Measurements from ENCODE around the gene OGN. TPM values are rescaled to one million over a fixed set of nuclear protein-coding genes. Genes with fewer than 3 reads are reported as not detected.

The OGN gene
- total RNA-seq, 3 donors from 2014 or later, result 2.1 to 28.3 (median 6.6) TPM

DNA sequence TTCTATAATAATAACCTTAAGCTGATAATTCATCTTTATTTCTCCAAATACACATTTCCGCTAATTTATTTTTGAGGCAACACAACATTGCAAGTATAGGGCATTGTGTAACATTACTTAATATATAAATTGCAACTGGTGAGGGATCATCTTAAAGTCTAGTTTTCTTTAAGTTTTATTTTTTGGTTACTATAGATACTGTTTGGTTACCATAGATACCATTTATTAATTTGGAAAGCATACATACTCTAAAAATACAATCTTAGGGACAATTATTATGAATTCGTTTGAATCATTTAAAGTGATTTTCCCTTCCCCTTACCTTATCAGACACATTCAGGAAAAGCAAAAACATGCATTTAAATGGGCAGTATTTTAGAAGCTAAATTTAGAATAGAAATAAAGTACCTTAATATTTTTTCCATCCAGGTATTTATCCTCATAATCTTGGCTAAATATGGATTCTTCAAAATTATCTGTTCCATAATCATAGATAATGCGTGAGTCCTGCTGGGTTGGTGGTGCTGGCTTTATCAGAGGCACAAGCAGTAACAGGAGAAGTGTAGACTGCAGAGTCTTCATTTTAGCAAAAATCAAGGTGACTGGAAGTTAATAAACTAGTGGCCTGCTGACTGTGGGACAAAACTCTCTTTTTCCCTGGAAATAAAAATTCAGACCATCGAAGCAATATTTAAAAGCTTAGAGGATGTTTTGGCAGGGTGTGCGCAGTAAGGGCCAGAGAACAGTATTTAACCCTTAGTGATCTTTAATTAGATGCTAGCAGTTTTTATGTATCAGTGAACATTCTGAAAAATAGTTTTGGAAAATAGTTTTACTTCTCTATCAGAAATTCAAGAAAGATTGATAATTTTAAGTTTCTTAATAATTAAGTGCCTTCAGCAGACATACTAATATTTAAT is 1.3 kb downstream of the OGN start:
- Histone ChIP-seq H3K36me3 (ENCODE audit: low read depth) (no peaks in the 10 kb centered on the region), H3K4me3 (no peak overlapping the region), H3K4me1 (ENCODE audit: low read depth) (no peaks in the 10 kb centered on the region), H3K9me3 (no peaks in the 10 kb centered on the region)
- TF ChIP-seq, protein P1, sequence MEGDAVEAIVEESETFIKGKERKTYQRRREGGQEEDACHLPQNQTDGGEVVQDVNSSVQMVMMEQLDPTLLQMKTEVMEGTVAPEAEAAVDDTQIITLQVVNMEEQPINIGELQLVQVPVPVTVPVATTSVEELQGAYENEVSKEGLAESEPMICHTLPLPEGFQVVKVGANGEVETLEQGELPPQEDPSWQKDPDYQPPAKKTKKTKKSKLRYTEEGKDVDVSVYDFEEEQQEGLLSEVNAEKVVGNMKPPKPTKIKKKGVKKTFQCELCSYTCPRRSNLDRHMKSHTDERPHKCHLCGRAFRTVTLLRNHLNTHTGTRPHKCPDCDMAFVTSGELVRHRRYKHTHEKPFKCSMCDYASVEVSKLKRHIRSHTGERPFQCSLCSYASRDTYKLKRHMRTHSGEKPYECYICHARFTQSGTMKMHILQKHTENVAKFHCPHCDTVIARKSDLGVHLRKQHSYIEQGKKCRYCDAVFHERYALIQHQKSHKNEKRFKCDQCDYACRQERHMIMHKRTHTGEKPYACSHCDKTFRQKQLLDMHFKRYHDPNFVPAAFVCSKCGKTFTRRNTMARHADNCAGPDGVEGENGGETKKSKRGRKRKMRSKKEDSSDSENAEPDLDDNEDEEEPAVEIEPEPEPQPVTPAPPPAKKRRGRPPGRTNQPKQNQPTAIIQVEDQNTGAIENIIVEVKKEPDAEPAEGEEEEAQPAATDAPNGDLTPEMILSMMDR (IDR thresholded peaks at IDR 0.05), result no peak
- intact Hi-C loops (cut with DNase I, micrococcal nuclease), result no loop called here
- no peak for DNase-seq
- no peak for ATAC-seq

DNA sequence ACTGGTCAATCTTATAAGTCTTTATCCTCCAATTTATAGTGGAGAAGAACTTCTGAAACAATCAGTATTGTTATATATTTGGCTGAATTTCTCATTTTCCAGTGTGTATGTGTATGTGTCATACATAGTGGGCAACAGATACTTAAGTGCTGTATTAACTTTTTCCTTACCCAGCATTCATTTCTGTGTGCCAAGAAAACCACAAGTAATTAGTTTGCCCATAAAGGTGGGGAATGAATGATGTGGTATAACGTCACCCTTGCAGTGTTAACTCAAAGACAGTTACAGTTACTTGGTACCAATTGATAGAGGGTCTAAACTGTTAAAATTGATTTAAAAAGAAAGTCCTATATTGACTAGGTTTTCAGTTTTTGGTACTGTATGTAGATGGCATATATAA is 2.0 kb downstream of the OGN start:
- no peaks in the 10 kb centered on the region for H3K4me1 ChIP-seq (ENCODE audit: low read depth)
- no peaks in the 10 kb centered on the region for H3K9me3 ChIP-seq
- H3K36me3 ChIP-seq (ENCODE audit: low read depth), result no peaks in the 10 kb centered on the region
- ATAC-seq (no peak), DNase-seq (no peak)
- TF ChIP-seq, protein P1 (IDR thresholded peaks at IDR 0.05), result no peak
- H3K4me3 ChIP-seq, result no peak overlapping the region
- intact Hi-C loops (cut with DNase I, micrococcal nuclease), result no loop called here

- Histone ChIP-seq H3K4me1 (ENCODE audit: low read depth) (no peaks in the 10 kb centered on the region), H3K36me3 (ENCODE audit: low read depth) (no peaks in the 10 kb centered on the region), H3K4me3 (no peak overlapping the region), H3K9me3 (no peaks in the 10 kb centered on the region)
- TF ChIP-seq, protein P1 (IDR thresholded peaks at IDR 0.05), result no peak
- intact Hi-C loops (cut with DNase I, micrococcal nuclease), result no loop called here
- DNase-seq (no peak), ATAC-seq (no peak)
These were observed 6.5 kb downstream of the OGN start for GRCh38 chr9:92397853-92398252.

DNA sequence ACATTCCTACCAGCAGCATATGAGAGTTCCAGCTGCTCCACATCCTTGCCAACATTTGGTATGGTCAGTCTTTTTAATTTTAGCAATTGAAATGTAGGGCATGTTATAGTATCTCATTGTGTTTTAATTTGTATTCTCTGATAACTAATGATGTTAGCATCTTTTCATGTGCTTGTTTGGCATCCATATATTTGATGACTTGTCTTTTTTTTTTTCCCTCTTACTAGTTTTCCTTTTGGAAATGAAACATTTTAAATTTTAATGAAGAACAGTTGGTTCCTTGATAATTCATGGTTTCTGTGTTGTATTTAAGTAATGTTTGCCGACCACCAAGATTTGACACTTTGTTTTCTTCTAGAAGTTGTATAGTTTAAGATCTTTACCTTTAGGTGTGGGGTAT is 8.8 kb downstream of the OGN start:
- TF ChIP-seq, protein P1 (IDR thresholded peaks at IDR 0.05), result no peak
- no peak for ATAC-seq
- H3K36me3 ChIP-seq (ENCODE audit: low read depth), result no peaks in the 10 kb centered on the region
- no peaks in the 10 kb centered on the region for H3K9me3 ChIP-seq
- no peak for DNase-seq
- intact Hi-C loops (cut with DNase I, micrococcal nuclease), result no loop called here
- H3K4me3 ChIP-seq, result no peak overlapping the region
- H3K4me1 ChIP-seq (ENCODE audit: low read depth), result no peaks in the 10 kb centered on the region

DNA sequence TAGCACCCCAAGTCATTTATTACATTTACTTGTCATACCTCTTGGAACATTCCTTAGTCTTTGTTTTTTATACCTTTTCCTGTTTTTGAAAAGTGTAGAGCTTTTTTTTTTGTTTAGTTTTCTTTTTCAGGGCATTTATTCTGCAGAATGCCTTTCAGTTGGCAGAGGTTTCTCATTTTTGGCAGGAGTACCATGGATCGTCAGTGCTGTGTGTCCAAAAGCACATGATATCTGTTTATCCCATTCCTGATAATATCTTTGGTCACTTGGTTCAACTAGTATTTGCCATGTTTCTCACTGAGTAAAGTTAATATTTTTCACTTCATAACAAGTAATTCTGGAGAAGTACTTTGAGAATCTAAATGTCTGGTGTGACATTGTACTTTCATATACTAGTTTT is 10.7 kb downstream of the OGN start:
- no peaks in the 10 kb centered on the region for H3K9me3 ChIP-seq
- DNase-seq (no peak), ATAC-seq (no peak)
- TF ChIP-seq, protein P1 (IDR thresholded peaks at IDR 0.05), result no peak
- H3K4me1 ChIP-seq (ENCODE audit: low read depth), result no peaks in the 10 kb centered on the region
- intact Hi-C loops (cut with DNase I, micrococcal nuclease), result no loop called here
- no peak overlapping the region for H3K4me3 ChIP-seq
- no peaks in the 10 kb centered on the region for H3K36me3 ChIP-seq (ENCODE audit: low read depth)

Data from mucosa of descending colon (tissue), 3 donors.